A172 (cell line): ENCODE results near the gene RSRC2. TPM values are rescaled to one million over a fixed set of nuclear protein-coding genes. Genes with fewer than 3 reads are reported as not detected.
A peak's percentile ranks its signal among the peaks of the same experiment; 100 is the strongest.
"Not testable (repeated sequence)": the region's sequence is repeated elsewhere in the genome, so short reads cannot be mapped to it uniquely, and the experiment has no call there.

Experiments
- DNase-seq: peaks from one replicate; pipeline ENCODE4 v3.0.0-alpha.2; 2015; ENCODE audit warnings: low spot score
- total RNA-seq: library from RNA; depleted of rRNA; stranded (reverse); fragments of >200 nt; shearing (Covaris generic); gene quantifications from 2 replicates; pipeline ENCODE4 v1.2.3, GENCODE V29; 2014; rRNA removed

The RSRC2 gene, protein sequence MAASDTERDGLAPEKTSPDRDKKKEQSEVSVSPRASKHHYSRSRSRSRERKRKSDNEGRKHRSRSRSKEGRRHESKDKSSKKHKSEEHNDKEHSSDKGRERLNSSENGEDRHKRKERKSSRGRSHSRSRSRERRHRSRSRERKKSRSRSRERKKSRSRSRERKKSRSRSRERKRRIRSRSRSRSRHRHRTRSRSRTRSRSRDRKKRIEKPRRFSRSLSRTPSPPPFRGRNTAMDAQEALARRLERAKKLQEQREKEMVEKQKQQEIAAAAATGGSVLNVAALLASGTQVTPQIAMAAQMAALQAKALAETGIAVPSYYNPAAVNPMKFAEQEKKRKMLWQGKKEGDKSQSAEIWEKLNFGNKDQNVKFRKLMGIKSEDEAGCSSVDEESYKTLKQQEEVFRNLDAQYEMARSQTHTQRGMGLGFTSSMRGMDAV
- 54.0 and 69.1 TPM in 2 replicates for total RNA-seq

DNA sequence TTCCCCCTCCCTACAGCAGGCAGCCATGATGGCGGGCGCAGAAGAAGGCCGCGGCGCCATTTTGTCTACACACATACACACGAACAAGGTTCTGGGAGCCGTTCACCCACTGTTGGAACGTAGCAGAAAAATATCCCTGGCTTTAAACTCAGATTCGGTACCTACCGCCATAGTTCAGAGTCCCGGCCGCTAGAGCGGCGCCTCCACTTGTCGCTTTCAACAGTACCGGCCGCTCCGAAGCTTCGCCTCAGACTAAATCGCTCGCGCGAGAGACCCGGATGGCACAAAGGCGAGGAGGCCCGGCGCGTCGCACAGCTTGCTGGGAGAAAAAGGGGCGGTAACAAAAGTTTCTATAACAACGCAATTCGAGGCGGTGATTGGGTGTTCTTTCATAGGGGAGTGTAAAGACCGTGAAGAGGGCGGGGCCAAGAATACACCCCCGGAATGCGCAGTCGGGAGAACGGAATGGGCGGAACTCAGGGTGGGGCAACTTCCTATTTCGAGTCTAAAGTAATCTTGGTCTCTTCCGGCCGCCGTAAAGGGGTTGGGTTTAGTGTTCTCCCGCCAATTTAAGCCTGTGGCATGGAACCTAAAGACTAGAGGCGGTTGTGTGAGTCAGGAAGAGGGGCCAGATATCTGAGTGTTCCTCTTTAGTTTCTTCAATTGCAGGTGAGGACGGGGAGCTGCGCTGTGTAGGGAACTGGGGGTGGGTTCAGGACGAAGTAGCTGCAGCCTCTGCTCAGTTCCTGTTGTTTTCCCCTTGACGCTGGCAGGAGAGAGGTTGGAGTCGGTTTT lies at the start of gene RSRC2, which contains the start of gene KNTC1:
Gene RSRC2 (minus strand): TSS at position 254 of the 795 bp plus-strand sequence. CDS start 83 bp downstream, at position 171.
Gene KNTC1 (plus strand): TSS at position 567 of the 795 bp plus-strand sequence. CDS start 2,815 bp downstream, outside the sequence.
- peak; percentile 99 for DNase-seq

DNA sequence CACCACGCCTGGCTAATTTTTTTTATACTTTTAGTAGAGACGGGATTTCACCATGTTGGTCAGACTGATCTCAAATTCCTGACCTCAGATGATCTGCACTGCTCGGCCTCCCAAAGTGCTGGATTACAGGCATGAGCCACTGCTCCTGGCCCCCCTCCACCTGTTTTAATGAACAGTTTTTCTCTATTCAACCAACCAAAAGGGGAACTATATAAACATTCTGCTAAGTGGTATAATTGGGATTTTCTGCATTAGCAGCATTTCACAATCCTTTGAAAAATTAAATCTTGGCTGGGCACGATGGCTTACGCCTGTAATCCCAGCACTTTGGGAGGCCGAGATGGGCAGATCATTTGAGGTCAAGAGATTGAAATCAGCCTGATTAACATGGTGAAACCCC lies 45.1 kb upstream of the RSRC2 start:
- no peak for DNase-seq

DNA sequence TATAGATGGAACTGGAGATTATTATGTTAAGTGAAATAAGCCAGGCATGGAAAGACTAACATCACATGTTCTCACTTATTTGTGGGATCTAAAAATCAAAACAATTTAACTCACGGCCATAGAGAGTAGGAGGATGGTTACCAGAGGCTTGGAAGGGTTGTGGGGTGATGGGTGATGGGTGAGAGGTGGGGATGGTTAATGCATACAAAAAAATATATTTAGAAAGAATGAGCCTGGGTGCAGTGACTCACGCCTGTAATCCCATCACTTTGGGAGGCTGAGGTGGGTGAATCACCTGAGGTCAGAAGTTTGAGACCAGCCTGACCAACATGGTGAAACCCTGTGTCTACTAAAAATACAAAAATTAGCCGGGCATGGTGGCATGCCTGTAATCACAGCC lies 43.3 kb upstream of the RSRC2 start:
- peak; percentile 48 for DNase-seq

DNA sequence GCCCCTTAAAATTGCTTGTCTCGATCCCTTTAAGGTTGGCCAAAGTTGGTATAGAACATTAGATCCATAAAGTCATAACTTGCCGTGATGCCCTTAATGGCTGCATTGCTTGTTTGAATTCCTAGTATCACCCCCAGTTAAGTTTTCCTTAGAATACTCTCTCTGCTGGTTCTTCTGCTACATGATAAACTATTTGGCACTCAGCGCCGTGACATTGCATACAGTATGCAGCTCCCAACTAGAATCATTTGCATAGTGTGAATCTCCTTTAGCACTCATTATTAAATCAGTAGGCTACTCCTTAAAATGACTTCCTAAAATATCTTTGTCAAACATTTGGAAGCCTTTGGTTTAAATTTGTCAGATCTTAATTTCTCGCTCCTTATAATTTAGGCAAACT lies 42.6 kb upstream of the RSRC2 start:
- DNase-seq: no peak

DNA sequence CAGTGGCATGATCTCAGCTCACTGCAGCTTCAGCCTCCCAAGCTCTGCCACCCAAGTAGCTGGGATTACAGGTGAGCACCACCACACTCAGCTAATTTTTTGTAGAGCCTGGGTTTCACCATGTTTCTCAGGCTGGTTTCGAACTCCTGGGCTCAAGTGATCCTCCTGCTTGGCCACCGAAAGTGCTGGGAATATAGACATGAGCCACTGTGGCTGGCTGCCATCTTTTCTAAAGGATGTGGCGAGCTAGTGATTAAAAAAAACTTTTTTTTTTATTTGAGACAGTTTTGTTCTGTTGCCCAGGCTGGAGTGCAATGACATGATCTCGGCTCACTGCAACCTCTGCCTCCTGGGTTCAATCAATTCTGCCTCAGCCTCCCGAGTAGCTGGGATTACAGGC lies 40.1 kb upstream of the RSRC2 start:
- DNase-seq: not testable (repeated sequence)

DNA sequence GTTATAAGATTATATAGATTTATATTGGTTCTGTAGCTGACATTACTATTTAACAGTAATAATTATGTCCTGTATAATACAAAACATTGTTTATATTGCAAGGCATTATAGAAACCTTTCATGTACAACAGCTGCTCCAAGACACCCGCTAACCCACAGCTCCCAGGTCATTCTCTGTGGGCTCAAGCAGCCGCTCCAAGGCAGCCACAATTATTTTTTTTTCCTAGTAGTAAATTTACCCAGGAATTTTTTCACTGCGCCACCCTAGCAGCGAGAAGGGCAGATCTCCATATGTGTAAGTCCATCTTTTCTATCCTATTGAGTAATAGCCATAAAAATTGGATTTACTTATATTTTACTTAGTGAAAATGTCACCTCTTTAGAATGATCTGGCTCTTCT lies 36.6 kb upstream of the RSRC2 start:
- DNase-seq: no peak

DNA sequence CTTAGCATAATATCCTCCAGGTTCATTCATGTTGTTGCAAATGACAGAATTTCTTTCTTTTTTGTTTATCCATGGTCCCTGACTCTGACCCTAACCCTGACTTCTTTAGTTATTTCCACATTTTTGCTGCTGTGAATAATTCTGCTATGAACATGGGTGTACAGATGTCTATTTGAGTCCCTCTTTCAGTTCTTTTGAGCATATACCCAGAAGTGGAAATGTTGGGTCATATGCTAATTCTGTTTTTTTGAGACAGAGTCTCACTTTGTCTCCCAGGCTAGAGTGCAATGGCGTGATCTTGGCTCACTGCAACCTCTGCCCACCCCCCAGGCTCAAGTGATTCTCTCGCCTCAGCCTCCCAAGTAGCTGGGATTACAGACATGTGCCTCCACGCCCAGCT lies 33.4 kb upstream of the RSRC2 start:
- no peak for DNase-seq

DNA sequence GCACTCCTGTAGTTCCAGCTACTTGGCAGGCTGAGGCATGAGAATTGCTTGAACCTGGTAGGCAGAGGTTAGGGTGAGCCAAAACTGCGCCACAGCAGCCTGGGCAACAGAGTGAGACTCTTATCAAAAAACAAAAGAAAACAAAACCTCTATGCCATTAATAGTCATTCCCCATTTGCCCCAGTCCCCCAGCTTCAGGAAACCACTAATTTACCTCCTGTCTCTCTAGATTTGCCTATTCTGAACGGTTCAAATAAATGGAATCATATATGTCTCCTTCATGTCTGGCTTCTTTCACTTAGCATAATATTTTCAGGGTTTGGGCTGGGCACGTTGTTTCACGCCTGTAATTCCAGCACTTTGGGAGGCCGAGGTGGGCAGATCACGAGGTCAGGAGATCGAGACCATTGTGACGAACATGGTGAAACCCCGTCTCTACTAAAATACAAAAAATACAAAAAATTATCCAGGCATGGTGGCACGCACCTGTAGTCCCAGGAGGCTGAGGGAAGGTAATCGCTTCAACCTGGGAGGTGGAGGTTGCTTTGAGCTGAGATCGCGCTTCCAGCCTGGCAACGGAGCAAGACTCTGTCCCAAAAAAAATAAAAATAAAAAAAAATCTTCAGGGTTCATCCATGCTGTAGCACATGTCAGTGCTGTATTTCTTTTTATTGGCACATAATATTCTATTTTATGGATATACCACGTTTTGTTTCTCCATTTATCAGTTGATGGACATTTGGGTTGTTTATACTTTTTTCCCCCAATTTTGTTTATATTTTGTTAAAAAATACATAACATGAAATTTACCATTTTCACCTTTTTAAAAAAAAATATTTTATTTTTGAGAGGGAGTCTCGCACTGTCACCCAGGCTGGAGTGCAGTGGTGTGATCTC lies 32.3 kb upstream of the RSRC2 start:
- DNase-seq: no peak

DNA sequence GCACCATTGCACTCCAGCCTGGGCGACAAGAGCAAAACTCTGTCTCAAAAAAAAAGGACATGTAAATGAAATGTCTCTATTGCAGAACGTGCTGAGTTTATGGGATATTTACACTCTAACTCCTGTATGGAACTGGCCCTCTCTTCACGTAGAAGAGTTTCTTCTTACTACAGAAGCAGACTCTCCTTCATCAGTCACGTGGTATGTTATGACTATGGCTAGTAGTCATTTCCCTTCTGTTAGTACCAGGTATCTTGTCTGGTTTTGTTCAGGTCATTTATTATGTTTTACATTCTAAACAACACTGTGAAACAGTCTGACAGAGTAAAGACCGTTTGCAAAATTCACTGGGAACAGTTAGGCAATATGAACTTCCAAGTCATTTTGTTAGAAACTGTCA lies 20.6 kb upstream of the RSRC2 start:
- DNase-seq: no peak

DNA sequence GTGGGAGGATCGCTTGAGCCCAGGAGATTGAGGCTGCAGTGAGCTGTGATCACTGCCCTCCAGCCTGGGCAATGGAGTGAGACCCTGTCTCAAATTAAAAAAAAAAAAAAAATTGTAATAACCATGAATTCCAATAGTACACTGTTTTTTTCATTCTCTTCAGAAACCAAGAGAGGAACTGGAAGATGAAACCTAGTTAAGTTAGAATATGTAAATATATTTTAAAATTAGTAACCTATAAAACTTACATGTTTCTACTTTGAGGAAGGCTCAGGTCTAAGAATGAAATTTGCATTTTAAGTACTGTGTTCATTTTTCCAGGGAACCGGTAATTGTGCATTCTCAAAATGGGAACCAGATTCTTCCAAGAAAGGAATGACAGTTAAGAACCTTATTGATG lies 19.1 kb upstream of the RSRC2 start:
- DNase-seq: no peak

DNA sequence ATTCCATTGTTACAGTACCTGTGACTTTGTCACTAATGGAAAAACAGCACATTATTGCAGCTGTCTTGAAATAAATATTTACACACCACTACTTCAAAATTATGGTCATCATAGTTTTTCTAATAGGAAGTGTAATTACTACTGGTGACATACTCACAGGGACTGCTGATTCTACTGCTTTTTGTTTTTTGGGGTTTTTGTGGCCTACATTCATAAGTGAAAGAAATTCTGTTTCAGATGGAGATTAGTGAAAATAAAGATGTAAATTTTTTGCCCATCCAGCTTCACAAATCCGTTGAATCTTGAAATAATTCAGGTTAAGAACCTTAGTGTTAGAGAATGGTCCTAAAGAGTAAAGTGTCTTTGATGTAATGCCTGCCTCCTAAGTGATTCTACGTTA lies 17.8 kb upstream of the RSRC2 start:
- DNase-seq: no peak

DNA sequence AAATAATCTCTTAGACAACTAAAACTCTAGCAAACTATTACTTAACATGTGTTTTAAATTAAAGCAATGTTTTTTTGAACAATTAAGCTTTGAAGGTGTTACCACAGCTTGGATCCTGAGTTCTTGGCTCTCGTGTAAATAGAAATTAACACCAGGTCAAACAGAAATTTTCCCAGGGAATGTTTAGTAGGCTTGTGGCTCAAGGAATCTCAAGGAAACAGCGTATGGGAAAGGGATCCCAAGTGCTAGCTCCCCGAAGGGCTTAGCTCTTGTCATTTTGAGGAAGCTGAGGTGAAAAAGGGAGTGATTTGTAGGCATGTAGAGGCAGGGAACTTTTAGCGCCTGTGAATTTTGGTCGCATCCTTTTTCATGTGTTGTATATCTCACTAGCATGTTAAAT lies 11.8 kb upstream of the RSRC2 start:
- no peak for DNase-seq

DNA sequence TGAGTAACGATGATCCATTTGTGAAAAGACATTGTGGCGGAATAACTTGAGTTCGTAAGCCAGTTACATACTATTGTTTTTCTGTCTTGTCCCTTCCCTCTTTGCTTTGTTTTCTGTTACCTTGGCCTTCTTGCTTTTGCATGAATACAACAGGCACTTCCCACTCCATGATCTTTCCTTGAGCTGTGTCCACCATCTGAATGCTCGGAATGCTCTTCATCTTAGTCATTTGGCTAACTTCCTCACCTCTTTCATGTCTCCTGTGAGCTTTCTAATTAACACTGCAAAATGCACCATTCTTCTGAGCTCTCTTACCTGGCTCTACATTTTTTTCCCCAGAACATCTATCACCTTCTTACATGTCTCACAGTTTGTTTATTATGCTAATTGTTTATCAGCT lies 10.3 kb upstream of the RSRC2 start:
- no peak for DNase-seq

DNA sequence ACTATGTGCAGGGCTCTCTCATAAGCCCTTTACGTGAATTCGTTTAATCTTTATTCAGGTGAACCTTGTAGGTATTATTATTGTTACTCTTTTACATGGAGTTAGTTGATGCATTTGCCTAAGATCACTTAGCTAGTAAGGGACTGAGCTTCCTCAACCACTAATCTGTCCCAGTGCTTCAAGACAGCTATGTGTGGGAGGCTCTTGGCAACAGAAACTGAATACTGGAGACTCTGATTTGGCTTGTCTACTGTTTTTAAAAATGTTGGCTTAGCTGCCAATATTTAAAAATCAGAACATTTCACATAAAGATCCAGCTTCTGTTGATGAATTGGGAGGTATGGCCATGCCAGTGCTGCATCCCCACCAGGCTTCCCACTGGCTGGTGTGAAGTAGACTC lies 7.1 kb upstream of the RSRC2 start:
- no peak for DNase-seq

DNA sequence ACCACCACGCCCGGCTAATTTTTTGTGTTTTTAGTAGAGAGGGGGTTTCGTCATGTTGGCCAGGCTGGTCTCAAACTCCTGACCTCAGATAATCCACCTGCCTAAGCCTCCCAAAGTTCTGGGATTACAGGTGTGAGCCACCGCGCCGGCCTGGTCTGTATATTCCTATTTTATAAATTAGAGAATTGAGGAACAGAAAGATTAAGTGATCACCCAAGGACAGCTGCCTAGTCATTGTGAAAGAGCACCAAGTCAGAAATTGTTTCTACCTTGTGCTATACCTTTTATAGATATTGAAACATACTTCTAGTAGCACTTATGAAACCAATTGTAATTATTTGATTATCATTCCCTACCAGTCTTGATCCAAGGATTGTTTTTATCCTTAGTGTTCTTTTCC lies 2.3 kb upstream of the RSRC2 start:
- no peak for DNase-seq

DNA sequence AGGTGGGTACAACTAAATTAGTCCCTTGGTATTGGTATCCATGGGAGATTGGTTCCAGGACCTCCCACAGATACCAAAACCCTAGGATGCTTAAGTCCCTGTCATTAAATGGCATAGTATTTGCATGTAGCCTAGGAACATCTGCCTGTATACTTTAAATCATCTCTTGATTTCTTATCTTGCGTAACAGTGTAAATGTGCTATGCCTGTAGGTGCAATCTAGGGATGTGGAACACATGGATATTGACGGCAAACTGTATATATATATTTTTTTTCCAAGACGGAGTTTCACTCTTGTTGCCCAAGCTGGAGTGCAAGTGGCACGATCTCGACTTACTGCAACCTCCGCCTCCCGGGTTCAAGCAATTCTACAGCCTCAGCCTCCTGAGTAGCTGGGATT lies 1.8 kb upstream of the RSRC2 start:
- DNase-seq: no peak

DNA sequence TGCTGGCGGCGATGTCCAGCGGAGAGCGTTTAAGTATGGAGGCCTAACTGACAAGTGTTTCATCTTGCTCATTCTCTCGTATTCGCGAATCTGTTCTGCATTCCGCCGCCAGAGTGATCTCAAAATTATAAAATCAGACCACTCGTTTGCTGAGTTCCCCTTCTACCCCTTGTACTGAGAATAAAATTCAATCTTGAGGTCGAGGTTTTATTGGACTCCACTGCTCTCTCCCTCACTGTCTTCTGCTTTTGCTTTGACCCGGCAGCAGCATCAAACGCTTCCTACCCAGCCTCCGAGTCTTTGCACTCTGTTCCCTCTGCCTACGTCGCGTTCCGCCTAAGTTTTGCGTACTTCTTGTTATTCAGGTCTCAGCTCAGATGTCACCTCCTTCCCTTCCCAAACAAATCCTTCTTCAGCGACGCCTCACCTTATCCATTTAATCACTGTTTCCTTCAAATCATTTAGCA lies 775 bp upstream of the RSRC2 start:
- no peak for DNase-seq

DNA sequence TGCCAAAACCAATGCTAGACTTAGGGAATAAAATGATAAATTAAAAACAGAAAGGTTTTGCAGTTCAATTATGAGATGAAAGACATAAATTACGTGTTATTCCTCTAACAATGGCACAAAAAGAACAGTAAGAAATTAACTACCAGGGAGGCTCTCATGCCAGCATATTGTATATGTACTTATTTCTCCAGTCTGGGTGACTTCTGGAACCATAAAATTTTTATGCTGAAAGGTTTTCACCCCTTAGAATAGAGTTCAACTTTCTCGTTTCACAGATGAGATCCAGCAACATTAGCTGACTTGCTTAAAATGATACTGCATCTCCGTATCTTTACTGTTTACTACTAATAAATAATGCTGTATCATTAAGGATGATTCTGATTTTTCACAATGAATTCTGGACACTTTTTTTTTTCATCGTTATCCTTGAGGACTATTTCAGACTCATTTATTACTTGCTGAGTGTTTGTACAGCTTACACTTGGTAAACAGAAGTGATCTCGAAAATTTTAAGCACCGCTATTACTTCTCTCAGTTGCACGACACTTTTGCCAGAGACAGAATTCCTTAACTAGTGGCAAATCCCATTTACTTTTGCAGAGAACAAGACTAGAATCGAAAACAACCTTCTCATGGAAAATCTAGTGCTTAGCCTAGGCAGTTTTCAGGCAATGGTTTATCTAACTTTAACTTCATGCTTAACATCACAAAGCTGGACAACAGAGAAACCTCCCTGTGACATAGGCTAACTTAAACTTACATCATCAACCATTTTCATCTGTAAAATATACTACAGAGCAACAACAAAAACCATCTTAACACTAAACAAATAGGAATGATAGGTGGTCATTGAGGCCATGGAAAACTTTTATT lies 2.7 kb downstream of the RSRC2 start:
- no peak for DNase-seq

DNA sequence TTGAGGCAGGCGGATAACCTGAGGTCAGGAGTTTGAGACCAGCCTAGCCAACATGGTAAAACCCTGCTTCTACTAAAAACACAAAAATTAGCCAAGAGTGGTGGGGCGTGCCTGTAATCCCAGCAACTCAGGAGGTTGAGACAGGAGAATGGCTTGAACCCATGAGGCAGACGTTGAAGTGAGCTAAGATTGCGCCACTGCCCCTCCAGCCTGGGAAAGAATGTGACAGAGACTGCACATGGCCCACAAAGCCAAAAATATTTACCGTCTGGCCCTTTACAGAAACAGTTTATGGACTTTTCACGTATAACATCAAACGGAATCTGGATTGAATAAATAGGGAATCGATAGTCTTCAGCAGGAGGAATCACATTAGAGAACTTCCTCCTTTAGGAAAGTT lies 3.5 kb downstream of the RSRC2 start:
- DNase-seq: no peak

DNA sequence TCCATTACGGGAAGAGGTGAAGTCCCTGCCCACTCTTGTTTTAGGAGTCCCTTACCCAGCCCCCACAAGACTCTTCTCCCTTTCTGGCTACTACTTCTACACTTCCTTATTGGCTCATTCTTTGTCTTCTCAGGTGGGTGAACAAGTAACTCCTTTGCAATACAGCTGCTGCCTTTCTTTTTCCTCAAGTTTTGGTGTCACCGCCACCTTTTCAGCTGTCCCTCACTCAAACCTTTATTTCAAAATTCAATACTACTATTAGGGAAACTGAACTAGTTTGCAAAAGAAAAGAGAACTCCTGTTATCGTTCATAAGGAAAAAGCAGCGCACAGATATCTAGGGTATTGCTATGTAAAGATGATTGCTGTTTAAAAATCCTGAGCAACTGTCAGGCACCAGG lies 6.1 kb downstream of the RSRC2 start:
- DNase-seq: no peak

DNA sequence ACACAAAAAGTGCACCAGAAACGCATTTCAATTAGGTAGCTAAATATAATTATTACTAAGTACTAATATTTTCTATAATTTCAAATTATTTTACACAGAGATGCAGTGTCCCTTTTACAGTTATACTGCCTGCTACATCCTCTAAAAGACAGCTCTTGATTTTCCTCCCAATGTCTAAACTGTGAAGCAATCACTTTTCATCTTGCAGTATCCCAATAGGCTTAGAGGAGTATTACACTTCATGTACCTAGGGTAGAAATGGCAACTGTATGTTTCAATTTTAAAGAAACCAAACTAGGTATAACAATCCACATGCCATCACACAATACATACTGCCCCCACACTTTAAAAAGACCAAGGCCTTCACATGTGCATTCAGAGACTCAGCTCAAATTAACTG lies 7.3 kb downstream of the RSRC2 start:
- DNase-seq: no peak
